ENCODE measurements around the gene STX2.

DNA sequence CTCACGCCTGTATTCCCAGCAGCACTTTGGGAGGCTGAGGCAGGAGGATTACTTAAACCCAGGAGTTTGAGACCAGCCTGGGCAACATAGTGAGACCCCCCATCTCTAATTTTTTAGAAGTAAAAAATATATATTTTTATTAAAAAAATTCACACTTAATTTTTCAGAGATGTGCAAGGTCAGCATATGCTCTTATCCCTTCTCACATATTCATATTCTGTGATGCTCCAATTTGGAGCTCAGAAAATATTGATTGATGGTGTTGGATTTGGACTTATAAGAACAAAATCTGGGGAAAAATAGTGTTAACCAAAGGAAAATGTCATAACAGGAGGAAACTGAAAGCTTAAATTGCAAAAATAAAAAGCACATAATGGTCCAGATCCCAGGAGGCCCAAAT, 42.5 kb upstream of the STX2 start:
- no peak for TF ChIP-seq POLR2A (IDR thresholded peaks at IDR 0.05; ENCODE audit: low read depth, low read length)
- TF ChIP-seq TAF1 (IDR thresholded peaks at IDR 0.05; ENCODE audit: borderline replicate concordance, low read depth, low read length), result no peak
